Thyroid gland (tissue), 4 donors: ENCODE measurements around the gene ESPNL. TPM values are rescaled to one million over a fixed set of nuclear protein-coding genes. Genes with fewer than 3 reads are reported as not detected.

ENCODE experiments used
- DNase-seq, 2 donors: peaks; one replicate each; pipeline ENCODE4 v3.0.0-alpha.2; 2019
- H3K27ac ChIP-seq, 3 donors: fragments of 200-600 bp; sonication (generic); 1 replicate in 2 of 3; 2 replicates in 1 of 3; pipeline ENCODE4 v1.5.1; 2016 to 2019; ENCODE audit warnings: mild to moderate bottlenecking in 1 of 3, moderate library complexity in 1 of 3
- H3K27me3 ChIP-seq: fragments of 200-600 bp; sonication (generic); one replicate; pipeline ENCODE4 v1.5.1; 2019
- H3K36me3 ChIP-seq, 2 donors: fragments of 200-600 bp; sonication (generic); one replicate each; pipeline ENCODE4 v1.5.1; 2016 to 2019
- H3K4me1 ChIP-seq, 2 donors: fragments of 200-600 bp; sonication (generic); one replicate each; pipeline ENCODE4 v1.5.1; 2017 to 2019
- H3K4me3 ChIP-seq, 3 donors: fragments of 200-600 bp; sonication (generic); replicated peaks in 1 of 3; 1 replicate in 2 of 3; 2 replicates in 1 of 3; pipeline ENCODE4 v1.5.1; 2016; ENCODE audit warnings: mild to moderate bottlenecking in 1 of 3
- H3K9me3 ChIP-seq: fragments of 200-600 bp; sonication (generic); one replicate; pipeline ENCODE4 v1.5.1; 2017
- POLR2A ChIP-seq, 2 donors: fragments of 450-650 bp; IDR thresholded peaks; one replicate each; pipeline ENCODE4 v1.6.1; 2017; ENCODE audit warnings: antibody characterized with exemption in 2 of 2, mild to moderate bottlenecking in 2 of 2, moderate library complexity in 1 of 2
- WGBS, 2 donors: methylation state at CpG; one replicate each; pipeline ENCODE4 v1.1.5; 2017; 5-methylcytosine and 5-hydroxymethylcytosine counted together
- intact Hi-C: fragments of 100-400 bp; cut with DNase I; formaldehyde crosslinking; loops from one replicate; pipeline ENCODE4 v1.15.1; 2023
- total RNA-seq, 4 donors: library from RNA; depleted of rRNA; stranded (reverse); fragments of >200 nt; gene quantifications; one replicate each; pipeline ENCODE4 v1.2.3, GENCODE V29; 2016
- TF ChIP-seq, protein P1 (sequence below), 6 experiments: fragments of 200-600 bp in 3 of 6; fragments of 450-650 bp in 3 of 6; sonication (generic) in 3 of 6; IDR thresholded peaks; one replicate each; pipeline ENCODE4 v1.5.1; 2016 to 2019; ENCODE audit warnings: antibody characterized with exemption in 6 of 6, mild to moderate bottlenecking in 2 of 6, inconsistent platforms in 1 of 6, moderate library complexity in 1 of 6

Gene ESPNL
- total RNA-seq, 4 donors from 2014 or later: 0.11 to 3.8 (median 2.6) TPM

DNA sequence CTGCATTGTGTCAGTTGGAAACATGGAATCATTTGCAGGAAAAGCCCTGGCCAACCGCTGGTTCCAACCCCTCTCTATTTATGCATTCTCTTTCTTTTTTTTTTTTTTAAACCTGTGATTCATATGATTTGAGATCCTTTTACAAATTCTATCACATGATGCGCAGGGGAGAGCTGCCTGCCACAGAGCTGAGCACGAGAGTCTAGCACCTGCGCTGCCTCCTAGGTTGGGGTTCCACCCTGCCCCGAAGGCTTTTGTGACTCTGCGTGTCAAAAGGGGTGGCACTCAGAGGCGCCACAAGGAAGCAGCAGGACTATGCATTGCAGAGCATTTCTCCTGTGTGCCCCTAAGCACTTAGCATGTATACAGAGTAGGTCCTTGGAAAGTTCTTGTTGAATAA lies 17.3 kb upstream of the ESPNL start:
- TF ChIP-seq POLR2A (IDR thresholded peaks at IDR 0.05): no peak
- TF ChIP-seq, protein P1, sequence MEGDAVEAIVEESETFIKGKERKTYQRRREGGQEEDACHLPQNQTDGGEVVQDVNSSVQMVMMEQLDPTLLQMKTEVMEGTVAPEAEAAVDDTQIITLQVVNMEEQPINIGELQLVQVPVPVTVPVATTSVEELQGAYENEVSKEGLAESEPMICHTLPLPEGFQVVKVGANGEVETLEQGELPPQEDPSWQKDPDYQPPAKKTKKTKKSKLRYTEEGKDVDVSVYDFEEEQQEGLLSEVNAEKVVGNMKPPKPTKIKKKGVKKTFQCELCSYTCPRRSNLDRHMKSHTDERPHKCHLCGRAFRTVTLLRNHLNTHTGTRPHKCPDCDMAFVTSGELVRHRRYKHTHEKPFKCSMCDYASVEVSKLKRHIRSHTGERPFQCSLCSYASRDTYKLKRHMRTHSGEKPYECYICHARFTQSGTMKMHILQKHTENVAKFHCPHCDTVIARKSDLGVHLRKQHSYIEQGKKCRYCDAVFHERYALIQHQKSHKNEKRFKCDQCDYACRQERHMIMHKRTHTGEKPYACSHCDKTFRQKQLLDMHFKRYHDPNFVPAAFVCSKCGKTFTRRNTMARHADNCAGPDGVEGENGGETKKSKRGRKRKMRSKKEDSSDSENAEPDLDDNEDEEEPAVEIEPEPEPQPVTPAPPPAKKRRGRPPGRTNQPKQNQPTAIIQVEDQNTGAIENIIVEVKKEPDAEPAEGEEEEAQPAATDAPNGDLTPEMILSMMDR (IDR thresholded peaks at IDR 0.05): no peak
- Histone ChIP-seq H3K4me3 (no peak overlapping the region), H3K9me3 (no peaks in the 10 kb centered on the region), H3K4me1 (no peaks in the 10 kb centered on the region), H3K27me3 (no peaks in the 10 kb centered on the region), H3K27ac (no peak overlapping the region), H3K36me3 (peaks cover 9 to 18% of the 10 kb centered on the region in 2 donors)
- WGBS, 2 donors: 84 to 96% methylated on average over 7 of the region's 7 CpGs
- intact Hi-C loops: no loop called here
- DNase-seq: no peak

DNA sequence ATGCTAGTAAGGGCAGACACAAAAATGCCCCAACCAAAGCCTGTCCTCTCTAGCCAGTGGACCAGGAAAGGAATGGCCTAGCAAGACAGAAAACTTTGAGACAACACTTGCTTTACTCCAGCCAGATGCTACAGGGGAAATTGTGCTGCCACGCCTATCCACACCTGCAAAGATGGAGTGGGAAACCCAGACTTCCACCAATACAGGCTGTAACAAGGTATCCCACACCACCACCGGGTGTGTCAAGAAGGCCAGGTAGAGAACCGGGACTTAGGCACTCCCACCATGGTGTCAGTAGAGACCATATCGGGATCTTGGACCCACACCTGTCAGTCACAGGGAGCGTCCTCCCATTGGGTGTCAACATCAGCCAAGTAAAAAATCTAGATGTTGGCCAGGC lies 16.2 kb upstream of the ESPNL start:
- no peak overlapping the region for H3K4me3 ChIP-seq
- peaks cover 9 to 18% of the 10 kb centered on the region in 2 donors for H3K36me3 ChIP-seq
- H3K27ac ChIP-seq: no peak overlapping the region
- no peaks in the 10 kb centered on the region for H3K27me3 ChIP-seq
- no peaks in the 10 kb centered on the region for H3K9me3 ChIP-seq
- DNase-seq: no peak
- intact Hi-C loops: no loop called here
- TF ChIP-seq, protein P1 (IDR thresholded peaks at IDR 0.05): no peak
- no peak for TF ChIP-seq POLR2A (IDR thresholded peaks at IDR 0.05)
- H3K4me1 ChIP-seq: no peaks in the 10 kb centered on the region
- 80 to 100% methylated on average over 5 of the region's 5 CpGs for WGBS, 2 donors

DNA sequence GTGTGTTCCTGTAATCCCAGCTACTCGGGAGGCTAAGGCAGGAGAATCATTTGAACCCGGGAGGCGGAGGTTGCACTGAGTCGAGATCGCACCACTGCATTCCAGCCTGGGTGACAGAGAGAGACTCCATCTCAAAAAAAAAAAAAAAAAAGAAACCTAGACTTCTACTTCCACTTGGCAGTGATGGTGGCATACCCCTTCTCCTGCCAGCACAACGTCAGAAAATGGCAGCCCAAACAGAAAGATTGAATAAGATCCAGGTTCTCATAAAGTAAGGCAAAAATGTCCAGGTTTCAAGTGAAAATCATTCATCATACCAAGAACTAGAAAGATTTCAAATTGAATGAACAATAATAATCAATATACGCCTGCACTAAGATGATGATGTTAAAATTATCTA lies 15.4 kb upstream of the ESPNL start:
- Histone ChIP-seq H3K27me3 (no peaks in the 10 kb centered on the region), H3K4me3 (no peak overlapping the region), H3K4me1 (no peaks in the 10 kb centered on the region), H3K27ac (no peak overlapping the region), H3K36me3 (peaks cover 9 to 18% of the 10 kb centered on the region in 2 donors), H3K9me3 (no peaks in the 10 kb centered on the region)
- DNase-seq: no peak
- 90 to 93% methylated on average over 7 of the region's 7 CpGs for WGBS, 2 donors
- no peak for TF ChIP-seq POLR2A (IDR thresholded peaks at IDR 0.05)
- TF ChIP-seq, protein P1 (IDR thresholded peaks at IDR 0.05): no peak
- intact Hi-C loops: no loop called here

DNA sequence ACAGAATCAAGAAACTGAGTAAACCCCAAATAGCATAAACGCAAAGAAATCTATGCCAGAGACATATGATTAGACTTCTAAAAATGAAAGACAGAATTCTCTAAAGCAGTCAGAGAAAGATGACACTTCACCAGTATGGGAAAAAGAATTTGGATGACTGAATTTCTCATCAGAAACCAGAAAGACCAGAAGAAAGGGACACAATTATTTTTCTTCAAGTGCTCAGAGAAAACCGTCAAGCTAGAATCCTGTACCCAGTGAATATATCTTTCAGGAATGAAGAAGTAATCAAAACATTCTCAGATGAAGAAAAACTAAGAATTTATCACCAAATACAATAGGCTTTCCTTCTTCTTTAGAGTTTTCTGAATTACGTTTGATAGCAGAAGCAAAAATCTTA lies 14.2 kb upstream of the ESPNL start:
- Histone ChIP-seq H3K27me3 (no peaks in the 10 kb centered on the region), H3K27ac (no peak overlapping the region), H3K36me3 (peaks cover 9 to 18% of the 10 kb centered on the region in 2 donors), H3K4me1 (no peaks in the 10 kb centered on the region), H3K9me3 (no peaks in the 10 kb centered on the region), H3K4me3 (no peak overlapping the region)
- intact Hi-C loops: no loop called here
- WGBS, 2 donors: 96 to 98% methylated on average over 3 of the region's 3 CpGs
- no peak for TF ChIP-seq POLR2A (IDR thresholded peaks at IDR 0.05)
- TF ChIP-seq, protein P1 (IDR thresholded peaks at IDR 0.05): no peak
- no peak for DNase-seq

DNA sequence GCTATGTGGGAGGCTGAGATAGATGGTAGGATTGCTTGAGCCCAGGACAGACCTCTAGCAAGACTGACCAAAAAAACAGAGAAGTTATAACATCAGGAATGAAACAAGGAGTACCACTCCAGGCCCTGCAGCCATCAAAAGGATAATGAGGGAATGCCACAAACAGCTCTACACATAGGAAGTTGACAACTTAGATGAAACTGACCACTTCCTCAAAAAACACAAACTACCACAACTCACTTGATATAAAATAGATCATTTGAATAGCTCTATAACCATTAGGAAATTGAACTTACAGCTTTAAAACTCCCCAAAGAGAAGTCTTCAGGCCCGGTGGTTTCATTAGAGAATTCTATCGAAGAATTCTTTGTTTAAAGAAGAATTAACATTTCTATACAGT lies 12.9 kb upstream of the ESPNL start:
- peaks cover 9 to 14% of the 10 kb centered on the region in 2 donors for H3K36me3 ChIP-seq
- WGBS, 2 donors: 92 to 93% methylated on average over 2 of the region's 2 CpGs
- H3K27me3 ChIP-seq: no peaks in the 10 kb centered on the region
- H3K9me3 ChIP-seq: no peaks in the 10 kb centered on the region
- intact Hi-C loops: no loop called here
- TF ChIP-seq, protein P1 (IDR thresholded peaks at IDR 0.05): no peak
- TF ChIP-seq POLR2A (IDR thresholded peaks at IDR 0.05): no peak
- no peak overlapping the region for H3K27ac ChIP-seq
- no peaks in the 10 kb centered on the region for H3K4me1 ChIP-seq
- DNase-seq: no peak
- H3K4me3 ChIP-seq: no peak overlapping the region
